RKO (cell line): ENCODE measurements around the gene MOB1B.

ENCODE experiments used
- DNase-seq: peaks from one replicate; pipeline ENCODE4 v3.0.0-alpha.2; 2016; ENCODE audit warnings: low spot score

Gene MOB1B

GRCh38 chr4:70914631-70915030, 12.5 kb downstream of the MOB1B start:
- DNase-seq, result no peak

GRCh38 chr4:70915036-70915815, 13.1 kb downstream of the MOB1B start:
- no peak for DNase-seq

GRCh38 chr4:70915874-70916559, 13.8 kb downstream of the MOB1B start:
- DNase-seq, result no peak

- DNase-seq, result no peak
Measured at GRCh38 chr4:70920592-70920991, 18.4 kb downstream of the MOB1B start.

GRCh38 chr4:70925418-70925817, 23.2 kb downstream of the MOB1B start:
- no peak for DNase-seq

GRCh38 chr4:70925899-70926635, 23.9 kb downstream of the MOB1B start:
- no peak for DNase-seq

- no peak for DNase-seq
Measured at GRCh38 chr4:70927502-70928137, 25.5 kb downstream of the MOB1B start.

- no peak for DNase-seq
Measured at GRCh38 chr4:70930530-70931256, 28.5 kb downstream of the MOB1B start.

- no peak for DNase-seq
Measured at GRCh38 chr4:70931347-70931746, 29.2 kb downstream of the MOB1B start.

- no peak for DNase-seq
Measured at GRCh38 chr4:70932984-70933383, 30.8 kb downstream of the MOB1B start.

- no peak for DNase-seq
Measured at GRCh38 chr4:70935038-70935695, 33.0 kb downstream of the MOB1B start.

GRCh38 chr4:70936200-70936787, 34.1 kb downstream of the MOB1B start:
- no peak for DNase-seq

- no peak for DNase-seq
Measured at GRCh38 chr4:70938086-70938485, 35.9 kb downstream of the MOB1B start.

GRCh38 chr4:70940134-70940533, 38.0 kb downstream of the MOB1B start:
- no peak for DNase-seq

GRCh38 chr4:70943114-70943513, 40.9 kb downstream of the MOB1B start:
- no peak for DNase-seq

GRCh38 chr4:70945046-70945445, 42.9 kb downstream of the MOB1B start:
- DNase-seq, result no peak

- DNase-seq, result no peak
Measured at GRCh38 chr4:70945452-70946055, 43.4 kb downstream of the MOB1B start.

GRCh38 chr4:70946939-70947338, 44.8 kb downstream of the MOB1B start:
- DNase-seq, result no peak

GRCh38 chr4:70948665-70949260, 46.6 kb downstream of the MOB1B start:
- DNase-seq, result no peak

GRCh38 chr4:70954032-70954431, 51.9 kb downstream of the MOB1B start:
- DNase-seq, result no peak
